Measurements from ENCODE around the gene PTCRA. TPM values are rescaled to one million over a fixed set of nuclear protein-coding genes. Genes with fewer than 3 reads are reported as not detected.
"Not testable (repeated sequence)": the region's sequence is repeated elsewhere in the genome, so short reads cannot be mapped to it uniquely, and the experiment has no call there.

PTCRA gene
- total and polyA plus RNA-seq, 8 donors = 0.66 TPM; not detected in 7

GRCh38 chr6:42898891-42899361 lies 16.9 kb upstream of the PTCRA start:
- Histone ChIP-seq H3K4me1 (peaks cover 4 to 16% (median 9%) of the 10 kb centered on the region in 3 donors), H3K4me3 (no peak overlapping the region), H3K9me3 (no peaks in the 10 kb centered on the region), H3K36me3 (no peaks in the 10 kb centered on the region), H3K27me3 (no peaks in the 10 kb centered on the region), H3K27ac (no peak overlapping the region)
- FAIRE-seq = peak; percentile 91
- peak; percentile 56 to 75 (median 58) for TF ChIP-seq CTCF (IDR thresholded peaks at IDR 0.05)
- DNase-seq = peak in 4 of 6 donors; percentile 51 to 70 (median 54)
- intact Hi-C loops (cut with DNase I) = no loop called here
- WGBS, 2 donors = 9 to 10% methylated on average over 10 of the region's 10 CpGs
- ATAC-seq = no peak

- Histone ChIP-seq H3K27me3 (no peaks in the 10 kb centered on the region), H3K4me3 (no peak overlapping the region), H3K9me3 (no peaks in the 10 kb centered on the region), H3K4me1 (peaks cover 4 to 16% (median 9%) of the 10 kb centered on the region in 3 donors), H3K36me3 (no peaks in the 10 kb centered on the region), H3K27ac (no peak overlapping the region)
- intact Hi-C loops (cut with DNase I) = loop anchor here in 2 of 3 donors (5.0 to 10.0 kb wide), 2 partner anchors 237 to 245 kb away; no protein-coding TSS in a partner anchor
- DNase-seq = peak in 1 of 6 donors; percentile 50
- 57 to 66% methylated on average over 8 of the region's 8 CpGs for WGBS, 2 donors
- no peak for TF ChIP-seq CTCF (IDR thresholded peaks at IDR 0.05)
- no peak for FAIRE-seq
- ATAC-seq = no peak
These were observed 16.0 kb upstream of the PTCRA start for GRCh38 chr6:42899871-42900270.

GRCh38 chr6:42901538-42901957 lies 14.3 kb upstream of the PTCRA start:
- peak overlapping the region in 2 of 4 donors; percentile 78 to 87 for H3K27ac ChIP-seq
- no peaks in the 10 kb centered on the region for H3K9me3 ChIP-seq
- H3K27me3 ChIP-seq = no peaks in the 10 kb centered on the region
- DNase-seq (peak; percentile 70 to 92 (median 85)), ATAC-seq (peak; percentile 97 to 99 (median 99)), FAIRE-seq (no peak)
- peak; percentile 67 to 87 (median 80) for TF ChIP-seq CTCF (IDR thresholded peaks at IDR 0.05)
- 1 to 2% methylated on average over 11 of the region's 11 CpGs for WGBS, 2 donors
- peak overlapping the region in 2 of 4 donors; percentile 9 to 27 for H3K4me3 ChIP-seq
- peaks cover 4 to 16% (median 9%) of the 10 kb centered on the region in 3 donors for H3K4me1 ChIP-seq
- H3K36me3 ChIP-seq = no peaks in the 10 kb centered on the region
- intact Hi-C loops (cut with DNase I) = loop anchor here in 2 of 3 donors (5.0 to 10.0 kb wide), 2 partner anchors 236 to 243 kb away; no protein-coding TSS in a partner anchor

- not testable (repeated sequence) for H3K9me3 ChIP-seq, H3K36me3 ChIP-seq, FAIRE-seq, H3K27me3 ChIP-seq
- ATAC-seq (peak; percentile 52 to 65 (median 58)), DNase-seq (peak in 1 of 6 donors; percentile 53)
- WGBS, 2 donors = 16 to 18% methylated on average over 22 of the region's 22 CpGs
- Histone ChIP-seq H3K27ac (peak overlapping the region; percentile 24 to 87 (median 66)), H3K4me3 (peak overlapping the region in 2 of 4 donors; percentile 9 to 27), H3K4me1 (peaks cover 4 to 16% (median 9%) of the 10 kb centered on the region in 3 donors)
- intact Hi-C loops (cut with DNase I) = loop anchor here in 2 of 3 donors (5.0 to 10.0 kb wide), 2 partner anchors 235 to 242 kb away; no protein-coding TSS in a partner anchor
These were observed 13.2 kb upstream of the PTCRA start for GRCh38 chr6:42902429-42903263.

- Histone ChIP-seq H3K27me3 (no peaks in the 10 kb centered on the region), H3K9me3 (no peaks in the 10 kb centered on the region), H3K27ac (no peak overlapping the region), H3K36me3 (no peaks in the 10 kb centered on the region), H3K4me1 (peaks cover 4 to 16% (median 9%) of the 10 kb centered on the region in 3 donors), H3K4me3 (no peak overlapping the region)
- FAIRE-seq (no peak), ATAC-seq (no peak), DNase-seq (peak in 1 of 6 donors; percentile 24)
- 87 to 93% methylated on average over 10 of the region's 10 CpGs for WGBS, 2 donors
- intact Hi-C loops (cut with DNase I) = loop anchor here in 2 of 3 donors (5.0 to 10.0 kb wide), 2 partner anchors 233 to 240 kb away; no protein-coding TSS in a partner anchor
- no peak for TF ChIP-seq CTCF (IDR thresholded peaks at IDR 0.05)
These were observed 11.4 kb upstream of the PTCRA start for GRCh38 chr6:42904467-42904866.

Data from pancreas (tissue), 10 donors.